NB4 (cell line): ENCODE measurements around the gene MAMLD1.

Source experiments
- CTCF ChIP-seq: IDR thresholded peaks from one replicate; pipeline ENCODE4 v1.5.1; 2012; ENCODE audit warnings: low read depth, low read length
- MAX ChIP-seq: IDR thresholded peaks from 2 replicates; pipeline ENCODE4 v1.6.1; 2011; ENCODE audit warnings: low read depth, low read length
- POLR2A ChIP-seq: IDR thresholded peaks from 2 replicates; pipeline ENCODE4 v1.6.1; 2011; ENCODE audit warnings: mild to moderate bottlenecking; ENCODE audit not compliant: insufficient read length; ENCODE audit errors: extremely low read depth

- no peak for TF ChIP-seq CTCF
- no peak for TF ChIP-seq MAX
- no peak for TF ChIP-seq POLR2A
Measured at GRCh38 chrX:150487369-150488094, 124.4 kb downstream of the MAMLD1 start.
